Mammary epithelial cell (primary cell): ENCODE measurements around the gene YWHAE.

ENCODE experiments used
- EZH2 ChIP-seq: IDR thresholded peaks from 2 replicates; pipeline ENCODE4 v1.6.1; 2012; ENCODE audit warnings: low read length, inconsistent platforms, borderline replicate concordance
- TF ChIP-seq, protein P1 (sequence below), 2 donors: IDR thresholded peaks in 1 of 2; conservative IDR thresholded peaks in 1 of 2; 2 replicates each; pipeline ENCODE4 v1.5.1; 2011 to 2012; ENCODE audit warnings: inconsistent platforms in 2 of 2, low read length in 2 of 2, mild to moderate bottlenecking in 2 of 2, control low read depth in 1 of 2, low read depth in 1 of 2; ENCODE audit not compliant: insufficient read depth in 1 of 2; ENCODE audit errors: extremely low read depth in 1 of 2

DNA sequence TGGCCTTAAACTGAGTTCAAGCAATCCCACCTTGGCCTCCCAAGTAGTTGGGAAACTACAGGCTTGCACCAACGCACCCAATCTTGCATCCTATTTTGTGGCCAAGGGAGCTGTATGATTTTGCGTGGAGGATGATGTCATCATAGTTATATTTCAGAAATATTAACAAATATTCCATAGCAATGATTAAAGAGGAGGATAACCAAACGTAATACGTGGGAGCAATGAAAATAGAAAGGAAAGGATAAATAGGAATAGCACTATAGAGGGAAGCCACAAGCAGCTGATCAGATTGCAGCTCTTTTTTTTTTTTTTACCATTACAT lies 2.2 kb upstream of the YWHAE start:
- TF ChIP-seq, protein P1, sequence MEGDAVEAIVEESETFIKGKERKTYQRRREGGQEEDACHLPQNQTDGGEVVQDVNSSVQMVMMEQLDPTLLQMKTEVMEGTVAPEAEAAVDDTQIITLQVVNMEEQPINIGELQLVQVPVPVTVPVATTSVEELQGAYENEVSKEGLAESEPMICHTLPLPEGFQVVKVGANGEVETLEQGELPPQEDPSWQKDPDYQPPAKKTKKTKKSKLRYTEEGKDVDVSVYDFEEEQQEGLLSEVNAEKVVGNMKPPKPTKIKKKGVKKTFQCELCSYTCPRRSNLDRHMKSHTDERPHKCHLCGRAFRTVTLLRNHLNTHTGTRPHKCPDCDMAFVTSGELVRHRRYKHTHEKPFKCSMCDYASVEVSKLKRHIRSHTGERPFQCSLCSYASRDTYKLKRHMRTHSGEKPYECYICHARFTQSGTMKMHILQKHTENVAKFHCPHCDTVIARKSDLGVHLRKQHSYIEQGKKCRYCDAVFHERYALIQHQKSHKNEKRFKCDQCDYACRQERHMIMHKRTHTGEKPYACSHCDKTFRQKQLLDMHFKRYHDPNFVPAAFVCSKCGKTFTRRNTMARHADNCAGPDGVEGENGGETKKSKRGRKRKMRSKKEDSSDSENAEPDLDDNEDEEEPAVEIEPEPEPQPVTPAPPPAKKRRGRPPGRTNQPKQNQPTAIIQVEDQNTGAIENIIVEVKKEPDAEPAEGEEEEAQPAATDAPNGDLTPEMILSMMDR (conservative IDR thresholded peaks at IDR 0.05 in 1 of 2, IDR thresholded peaks at IDR 0.05 in 1 of 2; ENCODE audit: extremely low read depth in 1 of 2, insufficient read depth in 1 of 2, low read depth in 1 of 2, low read length in 2 of 2): no peak
- no peak for TF ChIP-seq EZH2
